ENCODE data around the gene SCIN. TPM values are rescaled to one million over a fixed set of nuclear protein-coding genes. Genes with fewer than 3 reads are reported as not detected.

SCIN gene
- total and polyA plus RNA-seq, 4 donors = 0.23 to 9.1 (median 2.9) TPM

DNA sequence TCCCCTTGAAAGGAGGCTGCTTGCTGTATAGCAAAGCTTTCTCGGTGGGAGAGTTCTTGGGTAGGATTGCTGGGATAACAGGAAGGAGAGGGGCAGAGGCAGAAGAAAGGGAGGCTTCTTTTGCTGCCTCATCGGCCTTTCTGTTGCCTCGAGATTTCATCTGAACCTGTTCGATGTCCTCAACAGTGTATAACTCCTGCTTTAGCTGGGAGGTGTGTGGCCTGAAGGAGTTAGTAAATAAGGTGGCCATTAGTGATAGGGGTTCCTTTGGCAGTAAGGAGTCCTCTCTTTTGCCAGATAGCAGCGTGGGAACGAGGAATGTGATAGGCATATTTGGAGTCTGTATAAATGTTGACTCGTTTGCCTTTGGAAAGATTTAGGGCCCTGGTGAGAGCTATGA, 20.0 kb downstream of the SCIN start:
- no peaks in the 10 kb centered on the region for H3K27me3 ChIP-seq (ENCODE audit: control insufficient read depth in 1 of 2, insufficient read depth in 2 of 2, low read length in 1 of 2)
- H3K9me3 ChIP-seq (ENCODE audit: control insufficient read depth, low read length) = no peaks in the 10 kb centered on the region
- 74 to 78% methylated on average over 7 of the region's 7 CpGs for WGBS, 2 donors
- H3K36me3 ChIP-seq (ENCODE audit: control insufficient read depth in 1 of 2, insufficient read depth in 2 of 2, low read length in 1 of 2) = no peaks in the 10 kb centered on the region
- DNase-seq (no peak), ATAC-seq (ENCODE audit: low FRiP score) (no peak)
- intact Hi-C loops (cut with DNase I) = no loop called here
- H3K4me1 ChIP-seq (ENCODE audit: control insufficient read depth in 1 of 2, insufficient read depth in 2 of 2, low read length in 2 of 2) = no peaks in the 10 kb centered on the region
- H3K27ac ChIP-seq (ENCODE audit: low read depth in 1 of 2, low read length in 2 of 2) = no peak overlapping the region
- no peak overlapping the region for H3K4me3 ChIP-seq (ENCODE audit: low read length in 2 of 2)

GRCh38 chr7:12594122-12594897, 23.8 kb downstream of the SCIN start:
- 95 to 96% methylated on average over 24 of the region's 24 CpGs for WGBS, 2 donors
- Histone ChIP-seq H3K4me3 (ENCODE audit: low read length in 2 of 2) (no peak overlapping the region), H3K27ac (ENCODE audit: low read depth in 1 of 2, low read length in 2 of 2) (no peak overlapping the region), H3K9me3 (ENCODE audit: control insufficient read depth, low read length) (no peaks in the 10 kb centered on the region), H3K4me1 (ENCODE audit: control insufficient read depth in 1 of 2, insufficient read depth in 2 of 2, low read length in 2 of 2) (no peaks in the 10 kb centered on the region), H3K27me3 (ENCODE audit: control insufficient read depth in 1 of 2, insufficient read depth in 2 of 2, low read length in 1 of 2) (no peaks in the 10 kb centered on the region), H3K36me3 (ENCODE audit: control insufficient read depth in 1 of 2, insufficient read depth in 2 of 2, low read length in 1 of 2) (no peaks in the 10 kb centered on the region)
- DNase-seq (no peak), ATAC-seq (ENCODE audit: low FRiP score) (no peak)
- intact Hi-C loops (cut with DNase I) = no loop called here

GRCh38 chr7:12595148-12595547, 24.6 kb downstream of the SCIN start:
- no peaks in the 10 kb centered on the region for H3K27me3 ChIP-seq (ENCODE audit: control insufficient read depth in 1 of 2, insufficient read depth in 2 of 2, low read length in 1 of 2)
- 93 to 94% methylated on average over 7 of the region's 7 CpGs for WGBS, 2 donors
- no peaks in the 10 kb centered on the region for H3K9me3 ChIP-seq (ENCODE audit: control insufficient read depth, low read length)
- no peak for DNase-seq
- intact Hi-C loops (cut with DNase I) = no loop called here
- no peaks in the 10 kb centered on the region for H3K36me3 ChIP-seq (ENCODE audit: control insufficient read depth in 1 of 2, insufficient read depth in 2 of 2, low read length in 1 of 2)
- no peaks in the 10 kb centered on the region for H3K4me1 ChIP-seq (ENCODE audit: control insufficient read depth in 1 of 2, insufficient read depth in 2 of 2, low read length in 2 of 2)
- no peak overlapping the region for H3K27ac ChIP-seq (ENCODE audit: low read depth in 1 of 2, low read length in 2 of 2)
- H3K4me3 ChIP-seq (ENCODE audit: low read length in 2 of 2) = no peak overlapping the region
- no peak for ATAC-seq (ENCODE audit: low FRiP score)

DNA sequence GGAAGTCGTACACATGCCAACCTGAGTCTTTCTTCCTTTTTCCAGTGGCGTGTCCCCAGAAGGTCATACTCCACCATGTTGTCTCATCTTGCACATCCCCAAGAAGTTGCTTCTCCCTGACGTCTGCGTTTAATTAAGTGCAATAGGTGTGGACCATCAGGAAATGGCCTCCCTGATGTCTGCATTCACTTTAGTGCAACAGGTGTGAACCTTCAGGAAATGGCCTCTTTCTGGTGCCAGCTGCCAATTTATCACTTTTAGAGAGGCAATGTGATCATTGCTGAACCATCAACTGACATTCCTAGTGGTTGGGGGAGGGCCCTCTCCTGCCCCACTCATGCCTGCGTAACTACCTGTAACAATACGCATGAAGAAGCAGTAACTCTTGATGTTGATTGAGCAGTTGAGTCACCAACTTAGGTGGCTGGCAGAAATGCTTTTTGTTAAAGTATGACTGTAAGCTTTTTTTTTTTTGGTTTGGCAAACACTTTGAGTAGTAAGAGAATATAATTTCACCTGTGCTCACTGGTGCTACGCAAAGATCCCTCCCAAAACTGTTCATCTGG, 25.8 kb downstream of the SCIN start:
- DNase-seq = no peak
- H3K36me3 ChIP-seq (ENCODE audit: control insufficient read depth in 1 of 2, insufficient read depth in 2 of 2, low read length in 1 of 2) = no peaks in the 10 kb centered on the region
- H3K4me1 ChIP-seq (ENCODE audit: control insufficient read depth in 1 of 2, insufficient read depth in 2 of 2, low read length in 2 of 2) = no peaks in the 10 kb centered on the region
- no peaks in the 10 kb centered on the region for H3K9me3 ChIP-seq (ENCODE audit: control insufficient read depth, low read length)
- WGBS, 2 donors = 79 to 82% methylated on average over 7 of the region's 7 CpGs
- intact Hi-C loops (cut with DNase I) = no loop called here
- no peak for ATAC-seq (ENCODE audit: low FRiP score)
- H3K27ac ChIP-seq (ENCODE audit: low read depth in 1 of 2, low read length in 2 of 2) = no peak overlapping the region
- H3K27me3 ChIP-seq (ENCODE audit: control insufficient read depth in 1 of 2, insufficient read depth in 2 of 2, low read length in 1 of 2) = no peaks in the 10 kb centered on the region
- no peak overlapping the region for H3K4me3 ChIP-seq (ENCODE audit: low read length in 2 of 2)

DNA sequence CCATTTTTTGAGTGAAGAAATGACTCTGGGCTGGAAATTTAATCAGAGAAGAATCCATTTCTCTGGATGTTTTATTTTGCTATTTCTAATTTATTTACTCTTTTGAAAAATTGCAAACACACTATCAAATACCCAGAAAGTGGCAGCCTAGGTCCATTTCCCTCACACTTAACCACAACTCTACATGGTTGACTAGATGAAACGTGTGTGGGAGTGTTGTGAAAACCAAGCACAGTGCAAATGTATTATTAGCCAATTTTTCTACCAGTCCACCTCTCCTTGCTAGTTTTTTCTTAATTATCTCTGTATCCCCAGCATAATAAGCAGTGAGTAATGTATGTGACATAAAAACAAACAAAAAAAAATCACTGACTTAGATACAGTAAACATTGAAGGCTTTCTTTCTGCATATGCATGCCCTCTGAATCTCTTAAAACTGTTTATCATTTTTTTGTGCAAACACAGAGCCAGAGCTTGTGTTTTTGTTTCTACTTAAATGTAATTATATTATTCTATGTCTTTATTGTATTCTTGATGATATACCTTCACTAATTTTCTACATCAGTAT, 30.9 kb downstream of the SCIN start:
- Histone ChIP-seq H3K4me3 (ENCODE audit: low read length in 2 of 2) (no peak overlapping the region), H3K9me3 (ENCODE audit: control insufficient read depth, low read length) (no peaks in the 10 kb centered on the region), H3K4me1 (ENCODE audit: control insufficient read depth in 1 of 2, insufficient read depth in 2 of 2, low read length in 2 of 2) (no peaks in the 10 kb centered on the region), H3K36me3 (ENCODE audit: control insufficient read depth in 1 of 2, insufficient read depth in 2 of 2, low read length in 1 of 2) (no peaks in the 10 kb centered on the region), H3K27me3 (ENCODE audit: control insufficient read depth in 1 of 2, insufficient read depth in 2 of 2, low read length in 1 of 2) (no peaks in the 10 kb centered on the region), H3K27ac (ENCODE audit: low read depth in 1 of 2, low read length in 2 of 2) (no peak overlapping the region)
- WGBS, 2 donors = 70 to 77% methylated on average over 1 of the region's 1 CpG
- intact Hi-C loops (cut with DNase I) = no loop called here
- ATAC-seq (ENCODE audit: low FRiP score) = no peak
- no peak for DNase-seq

DNA sequence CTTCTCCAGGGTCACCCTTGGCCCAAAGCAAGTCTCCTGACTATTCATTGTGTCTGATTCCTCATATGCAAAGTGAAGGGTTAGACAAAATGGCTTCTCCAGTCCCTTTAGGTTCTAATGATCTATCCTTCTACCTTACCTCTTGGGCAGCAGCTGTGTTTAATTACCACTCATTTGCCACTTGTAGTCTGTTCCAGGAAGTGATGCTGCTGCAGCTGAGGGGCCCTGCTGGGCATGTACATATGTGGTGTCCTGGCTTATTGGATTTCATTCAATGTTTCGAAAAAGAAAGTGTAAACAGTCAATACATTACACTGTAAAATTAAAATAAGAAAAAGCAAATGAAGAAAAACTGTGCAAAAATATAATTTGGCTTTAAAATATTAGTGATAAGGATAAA, 36.6 kb downstream of the SCIN start:
- Histone ChIP-seq H3K27ac (ENCODE audit: low read depth in 1 of 2, low read length in 2 of 2) (no peak overlapping the region), H3K27me3 (ENCODE audit: control insufficient read depth in 1 of 2, insufficient read depth in 2 of 2, low read length in 1 of 2) (no peaks in the 10 kb centered on the region), H3K4me3 (ENCODE audit: low read length in 2 of 2) (no peak overlapping the region), H3K4me1 (ENCODE audit: control insufficient read depth in 1 of 2, insufficient read depth in 2 of 2, low read length in 2 of 2) (no peaks in the 10 kb centered on the region), H3K36me3 (ENCODE audit: control insufficient read depth in 1 of 2, insufficient read depth in 2 of 2, low read length in 1 of 2) (no peaks in the 10 kb centered on the region), H3K9me3 (ENCODE audit: control insufficient read depth, low read length) (no peaks in the 10 kb centered on the region)
- intact Hi-C loops (cut with DNase I) = no loop called here
- no peak for ATAC-seq (ENCODE audit: low FRiP score)
- no peak for DNase-seq
- 76 to 93% methylated on average over 1 of the region's 1 CpG for WGBS, 2 donors

GRCh38 chr7:12609561-12609960, 39.0 kb downstream of the SCIN start:
- H3K4me3 ChIP-seq (ENCODE audit: low read length in 2 of 2) = no peak overlapping the region
- H3K36me3 ChIP-seq (ENCODE audit: control insufficient read depth in 1 of 2, insufficient read depth in 2 of 2, low read length in 1 of 2) = no peaks in the 10 kb centered on the region
- no peaks in the 10 kb centered on the region for H3K9me3 ChIP-seq (ENCODE audit: control insufficient read depth, low read length)
- WGBS, 2 donors = 67 to 69% methylated on average over 1 of the region's 1 CpG
- H3K4me1 ChIP-seq (ENCODE audit: control insufficient read depth in 1 of 2, insufficient read depth in 2 of 2, low read length in 2 of 2) = no peaks in the 10 kb centered on the region
- H3K27me3 ChIP-seq (ENCODE audit: control insufficient read depth in 1 of 2, insufficient read depth in 2 of 2, low read length in 1 of 2) = no peaks in the 10 kb centered on the region
- ATAC-seq (ENCODE audit: low FRiP score) (no peak), DNase-seq (no peak)
- intact Hi-C loops (cut with DNase I) = no loop called here
- no peak overlapping the region for H3K27ac ChIP-seq (ENCODE audit: low read depth in 1 of 2, low read length in 2 of 2)

DNA sequence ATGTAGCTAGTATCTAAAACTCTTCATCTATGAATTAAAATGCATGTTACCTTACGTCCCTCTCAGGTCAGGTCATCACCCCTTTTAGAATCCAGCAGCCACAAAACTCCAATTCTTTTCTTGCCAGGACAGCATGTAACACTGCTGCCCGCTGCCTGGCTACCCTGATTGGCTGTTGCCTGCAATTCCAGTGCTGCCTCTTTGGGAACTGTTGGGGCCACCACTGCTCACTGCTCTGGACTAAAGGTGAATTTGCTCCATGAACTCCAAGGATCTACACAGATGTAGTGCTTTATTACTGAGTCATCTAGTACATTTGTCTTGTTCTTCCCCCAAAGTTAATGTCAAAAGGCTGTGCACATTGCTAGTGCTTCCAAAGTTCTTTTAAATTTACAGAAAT, 40.4 kb downstream of the SCIN start:
- ATAC-seq (ENCODE audit: low FRiP score) (no peak), DNase-seq (no peak)
- H3K27ac ChIP-seq (ENCODE audit: low read depth in 1 of 2, low read length in 2 of 2) = no peak overlapping the region
- H3K9me3 ChIP-seq (ENCODE audit: control insufficient read depth, low read length) = no peaks in the 10 kb centered on the region
- no peaks in the 10 kb centered on the region for H3K36me3 ChIP-seq (ENCODE audit: control insufficient read depth in 1 of 2, insufficient read depth in 2 of 2, low read length in 1 of 2)
- no peaks in the 10 kb centered on the region for H3K4me1 ChIP-seq (ENCODE audit: control insufficient read depth in 1 of 2, insufficient read depth in 2 of 2, low read length in 2 of 2)
- H3K27me3 ChIP-seq (ENCODE audit: control insufficient read depth in 1 of 2, insufficient read depth in 2 of 2, low read length in 1 of 2) = no peaks in the 10 kb centered on the region
- WGBS, 2 donors = 86 to 87% methylated on average over 2 of the region's 2 CpGs
- intact Hi-C loops (cut with DNase I) = no loop called here
- no peak overlapping the region for H3K4me3 ChIP-seq (ENCODE audit: low read length in 2 of 2)

- Histone ChIP-seq H3K4me3 (ENCODE audit: low read length in 2 of 2) (no peak overlapping the region), H3K27ac (ENCODE audit: low read depth in 1 of 2, low read length in 2 of 2) (no peak overlapping the region), H3K36me3 (ENCODE audit: control insufficient read depth in 1 of 2, insufficient read depth in 2 of 2, low read length in 1 of 2) (no peaks in the 10 kb centered on the region), H3K27me3 (ENCODE audit: control insufficient read depth in 1 of 2, insufficient read depth in 2 of 2, low read length in 1 of 2) (no peaks in the 10 kb centered on the region), H3K9me3 (ENCODE audit: control insufficient read depth, low read length) (no peaks in the 10 kb centered on the region), H3K4me1 (ENCODE audit: control insufficient read depth in 1 of 2, insufficient read depth in 2 of 2, low read length in 2 of 2) (no peaks in the 10 kb centered on the region)
- WGBS, 2 donors = 49 to 51% methylated on average over 2 of the region's 2 CpGs
- ATAC-seq (ENCODE audit: low FRiP score) (no peak), DNase-seq (no peak)
- intact Hi-C loops (cut with DNase I) = no loop called here
Observed at GRCh38 chr7:12612622-12613021, 42.1 kb downstream of the SCIN start.
